ENCODE results near the gene GNB1L. TPM values are rescaled to one million over a fixed set of nuclear protein-coding genes. Genes with fewer than 3 reads are reported as not detected.

GNB1L gene
- total RNA-seq, 1 donor from 2014 or later, result 7.0 TPM

DNA sequence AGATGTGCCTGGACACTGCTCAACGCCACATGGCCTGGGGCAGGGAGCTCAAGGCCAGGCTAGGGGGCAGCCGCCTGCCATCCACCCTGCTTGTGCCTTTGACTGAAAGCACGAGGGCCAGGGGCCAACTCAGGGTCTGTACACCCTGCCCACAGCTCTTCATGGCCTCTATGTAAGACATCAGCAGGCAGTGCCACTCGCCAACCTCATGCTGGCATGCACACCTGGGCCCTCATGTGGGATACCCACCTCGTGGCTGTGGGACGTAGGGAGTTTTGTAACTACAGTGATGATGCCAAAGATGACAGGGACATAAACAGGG lies 68.4 kb downstream of the GNB1L start:
- Histone ChIP-seq H3K36me3 (ENCODE audit: control insufficient read depth, insufficient read depth, low read length) (no peaks in the 10 kb centered on the region), H3K27me3 (ENCODE audit: control insufficient read depth, insufficient read depth, low read length) (peaks cover 24% of the 10 kb centered on the region), H3K4me3 (ENCODE audit: low read depth, low read length) (no peak overlapping the region)
- no peak for DNase-seq (ENCODE audit: low read depth)
- TF ChIP-seq CTCF (IDR thresholded peaks at IDR 0.05; ENCODE audit: insufficient read depth, low read length, poor library complexity, severe bottlenecking), result no peak

- TF ChIP-seq CTCF (IDR thresholded peaks at IDR 0.05; ENCODE audit: insufficient read depth, low read length, poor library complexity, severe bottlenecking), result no peak
- Histone ChIP-seq H3K27me3 (ENCODE audit: control insufficient read depth, insufficient read depth, low read length) (peaks cover 24% of the 10 kb centered on the region), H3K4me3 (ENCODE audit: low read depth, low read length) (no peak overlapping the region), H3K36me3 (ENCODE audit: control insufficient read depth, insufficient read depth, low read length) (no peaks in the 10 kb centered on the region)
- DNase-seq (ENCODE audit: low read depth), result no peak
Measured at GRCh38 chr22:19785461-19786263, 69.0 kb downstream of the GNB1L start.

- no peak for TF ChIP-seq CTCF (IDR thresholded peaks at IDR 0.05; ENCODE audit: insufficient read depth, low read length, poor library complexity, severe bottlenecking)
- H3K4me3 ChIP-seq (ENCODE audit: low read depth, low read length), result no peak overlapping the region
- H3K27me3 ChIP-seq (ENCODE audit: control insufficient read depth, insufficient read depth, low read length), result peaks cover 26% of the 10 kb centered on the region
- no peaks in the 10 kb centered on the region for H3K36me3 ChIP-seq (ENCODE audit: control insufficient read depth, insufficient read depth, low read length)
- no peak for DNase-seq (ENCODE audit: low read depth)
Measured at GRCh38 chr22:19784384-19785175, 70.1 kb downstream of the GNB1L start.

DNA sequence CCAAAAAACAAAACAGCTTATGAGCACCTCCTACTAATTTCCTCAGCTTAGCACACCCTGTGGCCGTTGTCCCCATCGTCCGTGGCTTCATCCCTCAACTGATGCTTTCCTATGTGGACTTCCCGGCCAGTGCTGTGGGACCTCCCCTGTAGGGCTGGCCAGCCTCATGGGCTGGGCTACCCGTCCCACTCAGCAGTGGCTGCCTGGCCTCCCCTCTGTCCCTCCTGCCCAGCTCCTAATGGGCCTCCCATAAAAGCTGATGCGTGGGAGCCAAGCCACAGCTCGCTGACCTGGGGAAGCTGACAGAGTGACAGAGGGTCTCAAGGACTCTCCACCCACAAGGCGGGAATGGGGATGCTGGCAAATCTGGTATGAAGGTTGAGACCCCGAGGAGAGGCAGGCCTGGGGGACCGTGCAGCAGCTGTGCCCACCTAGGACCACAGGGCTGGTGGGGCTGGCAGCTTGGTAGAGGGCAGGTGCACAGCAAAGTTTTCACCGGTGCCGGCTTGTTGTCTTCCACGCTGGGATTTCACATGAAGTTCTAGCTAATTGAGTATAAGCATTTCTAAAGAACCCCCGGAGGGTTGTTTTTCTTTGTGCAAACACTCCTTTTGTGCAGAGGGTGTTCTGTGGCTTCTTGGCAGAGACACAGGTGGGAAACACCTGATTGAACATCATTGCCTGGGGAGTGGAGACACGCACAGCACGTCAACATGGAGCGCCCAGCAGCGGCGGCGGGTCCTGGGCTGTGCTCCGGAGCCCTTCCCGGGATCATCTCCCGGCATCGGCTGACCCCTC lies 70.9 kb downstream of the GNB1L start:
- TF ChIP-seq CTCF (IDR thresholded peaks at IDR 0.05; ENCODE audit: insufficient read depth, low read length, poor library complexity, severe bottlenecking), result no peak

GRCh38 chr22:19782533-19782932 lies 72.1 kb downstream of the GNB1L start:
- H3K4me3 ChIP-seq (ENCODE audit: low read depth, low read length), result no peak overlapping the region
- no peaks in the 10 kb centered on the region for H3K36me3 ChIP-seq (ENCODE audit: control insufficient read depth, insufficient read depth, low read length)
- no peak for DNase-seq (ENCODE audit: low read depth)
- H3K27me3 ChIP-seq (ENCODE audit: control insufficient read depth, insufficient read depth, low read length), result peaks cover 31% of the 10 kb centered on the region
- no peak for TF ChIP-seq CTCF (IDR thresholded peaks at IDR 0.05; ENCODE audit: insufficient read depth, low read length, poor library complexity, severe bottlenecking)

More for the DNA sequence above, 70.9 kb downstream of the GNB1L start:
- Histone ChIP-seq H3K36me3 (ENCODE audit: control insufficient read depth, insufficient read depth, low read length) (no peaks in the 10 kb centered on the region), H3K27me3 (ENCODE audit: control insufficient read depth, insufficient read depth, low read length) (peaks cover 30% of the 10 kb centered on the region), H3K4me3 (ENCODE audit: low read depth, low read length) (no peak overlapping the region)
- DNase-seq (ENCODE audit: low read depth), result no peak
